Central memory CD4-positive, alpha-beta T cell (primary cell): ENCODE results near the gene MAPKBP1.

Source experiments
- DNase-seq: peaks from one replicate; pipeline ENCODE4 v3.0.0; 2022

Gene MAPKBP1

GRCh38 chr15:41810651-41811431, 36.6 kb downstream of the MAPKBP1 start:
- no peak for DNase-seq

DNA sequence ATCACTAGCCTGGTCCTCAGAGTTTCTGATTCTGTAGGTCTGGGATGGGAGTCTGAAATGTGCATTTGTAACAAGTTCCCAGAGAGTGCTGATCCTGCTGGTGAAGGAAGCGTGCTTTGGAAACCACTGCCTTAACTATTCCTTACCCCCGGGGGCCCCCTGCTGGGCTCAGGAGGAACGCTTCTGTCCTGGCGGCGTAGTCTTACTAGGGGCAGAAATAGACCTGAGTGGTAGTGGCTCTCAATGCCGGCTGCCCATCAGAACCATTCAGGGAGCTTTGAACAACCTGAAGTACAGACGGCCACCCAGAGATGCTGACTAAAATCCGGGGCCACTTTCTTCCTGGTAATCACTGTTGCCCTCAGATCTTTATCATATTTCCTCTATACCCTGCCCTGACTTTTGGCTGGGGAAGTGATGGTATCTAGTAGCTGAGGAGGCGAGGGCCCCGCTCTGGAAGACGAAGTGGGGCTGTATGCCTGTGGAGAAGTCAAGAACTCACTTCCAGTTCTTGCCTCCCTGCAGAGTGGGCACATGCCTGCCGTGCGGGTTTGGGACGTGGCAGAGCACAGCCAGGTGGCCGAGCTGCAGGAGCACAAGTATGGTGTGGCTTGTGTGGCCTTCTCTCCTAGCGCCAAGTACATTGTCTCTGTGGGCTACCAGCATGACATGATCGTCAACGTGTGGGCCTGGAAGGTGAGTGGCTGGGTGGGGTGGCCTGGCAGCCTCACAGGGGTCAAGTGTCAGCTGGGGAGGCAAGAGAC, 37.3 kb downstream of the MAPKBP1 start:
- DNase-seq: peak; percentile 67

GRCh38 chr15:41812820-41813375, 38.6 kb downstream of the MAPKBP1 start:
- no peak for DNase-seq

DNA sequence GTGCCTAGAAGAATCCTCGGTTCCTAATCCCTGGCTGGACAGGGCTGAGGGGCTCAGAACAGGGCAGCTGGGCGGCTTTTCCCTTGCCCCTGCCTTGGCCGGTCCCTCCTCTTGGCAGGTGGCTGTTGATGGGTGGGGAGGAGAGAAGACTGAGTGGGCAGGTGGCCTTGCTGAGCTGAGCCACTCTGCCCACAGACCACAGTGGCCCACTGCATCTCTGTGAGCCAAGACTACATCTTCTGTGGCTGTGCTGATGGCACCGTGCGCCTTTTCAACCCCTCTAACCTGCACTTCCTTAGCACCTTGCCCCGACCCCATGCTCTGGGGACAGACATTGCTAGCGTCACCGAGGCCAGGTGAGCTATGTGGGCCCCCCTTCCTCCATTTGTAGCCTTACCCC, 39.1 kb downstream of the MAPKBP1 start:
- DNase-seq: no peak

DNA sequence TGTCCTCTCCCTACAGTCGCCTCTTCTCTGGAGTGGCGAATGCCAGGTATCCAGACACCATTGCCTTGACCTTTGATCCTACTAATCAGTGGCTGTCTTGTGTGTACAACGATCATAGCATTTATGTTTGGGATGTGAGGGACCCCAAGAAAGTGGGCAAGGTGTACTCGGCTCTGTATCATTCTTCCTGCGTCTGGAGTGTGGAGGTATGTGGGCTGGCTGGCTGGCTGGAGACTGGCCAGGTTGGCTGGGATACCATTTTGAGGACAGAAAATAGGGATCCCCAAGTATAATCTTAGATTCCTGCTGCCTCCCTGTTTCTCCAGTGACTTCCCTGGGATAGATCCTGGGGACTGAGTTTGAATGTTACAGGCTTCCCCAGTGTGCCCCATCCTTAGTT, 40.2 kb downstream of the MAPKBP1 start:
- DNase-seq: no peak

- DNase-seq: no peak
Measured at GRCh38 chr15:41816788-41817187, 42.5 kb downstream of the MAPKBP1 start.

DNA sequence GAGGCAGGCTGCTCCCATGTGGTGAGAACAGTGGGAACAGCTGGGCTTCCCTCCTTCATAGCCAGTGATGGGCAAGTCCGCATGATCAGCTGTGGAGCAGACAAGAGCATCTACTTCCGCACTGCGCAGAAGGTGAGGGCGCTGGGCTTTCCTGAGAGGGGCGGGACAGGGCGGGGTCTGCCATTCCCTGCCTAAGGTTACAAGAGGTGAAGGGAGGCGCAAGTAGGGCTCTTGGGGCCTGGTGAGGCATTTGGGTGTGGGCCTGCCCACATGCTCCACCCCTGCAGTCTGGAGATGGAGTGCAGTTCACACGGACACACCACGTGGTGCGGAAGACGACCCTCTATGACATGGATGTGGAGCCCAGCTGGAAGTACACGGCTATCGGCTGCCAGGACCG, 43.0 kb downstream of the MAPKBP1 start:
- no peak for DNase-seq

GRCh38 chr15:41817781-41818180, 43.5 kb downstream of the MAPKBP1 start:
- DNase-seq: no peak

DNA sequence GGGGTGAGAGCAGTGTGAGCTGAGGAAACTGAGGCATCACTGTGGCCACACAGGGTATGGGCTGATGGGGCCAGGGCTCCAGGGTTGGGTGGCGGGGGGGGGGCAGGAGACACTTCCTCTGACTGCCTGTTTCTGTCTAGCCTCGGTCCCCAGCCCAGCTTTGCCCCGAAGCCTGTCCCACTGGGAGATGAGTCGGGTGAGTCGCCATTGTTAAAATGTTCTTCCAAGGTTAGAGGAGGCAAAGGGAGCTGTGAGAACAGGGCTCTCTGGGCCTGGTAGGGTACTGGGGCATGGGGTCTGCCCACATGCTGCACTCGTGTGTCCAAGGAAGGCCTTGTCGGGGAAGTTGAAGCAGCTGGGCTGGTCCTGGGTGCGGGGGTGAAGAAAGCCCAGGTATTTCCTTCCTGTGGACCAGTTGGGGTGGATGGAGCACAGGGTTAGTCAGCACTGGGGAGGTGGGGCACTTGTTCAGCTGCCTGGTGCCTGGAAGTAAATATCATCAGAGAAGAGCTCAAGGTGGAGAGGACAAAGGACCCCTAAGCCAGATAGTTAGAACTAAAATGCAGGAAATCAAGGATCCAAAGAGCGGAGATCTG, 45.3 kb downstream of the MAPKBP1 start:
- DNase-seq: no peak

DNA sequence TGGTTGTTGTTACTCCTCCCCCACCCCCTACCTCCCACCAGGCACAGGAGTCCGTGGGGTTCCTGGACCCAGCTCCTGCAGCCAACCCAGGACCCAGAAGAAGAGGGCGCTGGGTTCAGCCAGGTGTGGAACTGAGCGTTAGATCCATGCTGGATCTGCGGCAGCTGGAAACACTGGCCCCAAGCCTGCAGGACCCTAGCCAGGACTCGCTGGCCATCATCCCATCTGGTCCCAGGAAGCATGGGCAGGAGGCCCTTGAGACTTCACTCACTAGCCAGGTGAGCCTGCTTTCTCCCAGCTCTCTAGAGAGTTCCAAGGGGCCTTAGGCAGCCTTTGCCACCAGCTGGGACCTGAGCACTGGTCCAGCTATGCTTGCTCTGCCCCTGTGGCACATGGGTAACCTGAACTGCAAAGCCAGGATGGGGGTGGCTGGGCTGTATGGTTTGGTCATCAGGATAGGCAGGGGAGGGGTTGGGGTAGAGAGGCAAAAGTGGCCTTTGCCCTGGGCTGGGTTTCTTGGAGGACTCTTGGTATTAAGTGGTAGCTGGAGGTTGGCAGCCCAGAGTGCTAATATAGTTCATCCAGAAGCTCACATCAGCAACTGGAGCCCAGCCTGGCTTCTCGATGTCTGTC, 46.6 kb downstream of the MAPKBP1 start:
- no peak for DNase-seq

DNA sequence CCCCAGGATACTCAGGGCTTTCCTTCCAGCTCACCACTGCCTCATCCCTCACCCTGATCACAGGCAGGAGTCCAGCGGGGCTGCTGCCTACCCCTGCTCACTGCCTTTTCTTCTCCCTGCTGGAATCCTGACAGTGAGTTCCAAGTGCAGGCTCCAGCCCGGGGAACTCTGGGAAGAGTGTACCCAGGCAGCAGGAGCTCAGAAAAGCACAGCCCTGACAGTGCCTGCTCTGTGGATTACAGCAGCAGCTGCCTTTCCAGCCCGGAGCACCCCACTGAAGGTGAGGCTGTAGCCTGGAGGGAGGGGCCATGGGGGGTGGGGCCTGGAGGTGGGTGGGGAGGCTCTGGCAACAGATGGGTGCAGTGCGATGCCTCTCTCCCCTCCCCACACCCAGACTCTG, 47.5 kb downstream of the MAPKBP1 start:
- no peak for DNase-seq

DNA sequence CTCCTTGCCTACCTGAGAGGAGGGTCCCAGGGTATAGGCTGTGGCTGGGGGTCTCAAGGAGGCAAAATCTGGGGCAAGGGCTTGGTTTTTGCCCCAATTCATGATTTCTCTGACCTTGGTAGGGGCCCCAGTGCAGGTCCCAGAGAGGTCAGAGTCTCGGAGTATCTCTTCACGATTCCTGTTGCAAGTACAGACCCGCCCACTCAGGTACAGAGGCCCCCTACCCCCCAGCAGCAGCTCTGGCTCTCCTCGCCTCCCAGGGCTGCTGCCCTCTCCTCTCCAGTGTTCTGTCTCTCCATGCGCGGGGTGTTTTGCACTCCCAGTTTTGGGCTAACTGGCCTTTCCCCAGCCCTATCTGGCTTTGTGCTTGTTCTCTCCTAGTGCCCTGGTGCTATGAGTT, 48.2 kb downstream of the MAPKBP1 start:
- DNase-seq: no peak

GRCh38 chr15:41822957-41823356, 48.7 kb downstream of the MAPKBP1 start:
- DNase-seq: no peak

DNA sequence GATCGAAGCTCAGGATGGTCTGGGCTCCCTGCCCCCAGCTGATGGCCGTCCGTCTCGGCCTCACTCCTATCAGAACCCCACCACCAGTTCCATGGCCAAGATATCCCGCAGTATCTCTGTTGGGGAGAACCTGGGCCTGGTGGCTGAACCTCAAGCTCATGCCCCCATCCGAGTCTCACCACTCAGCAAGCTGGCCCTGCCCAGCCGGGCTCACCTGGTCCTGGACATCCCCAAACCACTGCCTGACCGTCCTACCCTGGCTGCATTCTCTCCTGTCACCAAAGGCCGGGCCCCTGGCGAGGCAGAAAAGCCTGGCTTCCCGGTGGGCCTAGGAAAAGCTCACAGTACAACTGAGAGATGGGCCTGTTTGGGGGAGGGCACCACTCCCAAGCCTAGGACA, 49.2 kb downstream of the MAPKBP1 start:
- DNase-seq: no peak

DNA sequence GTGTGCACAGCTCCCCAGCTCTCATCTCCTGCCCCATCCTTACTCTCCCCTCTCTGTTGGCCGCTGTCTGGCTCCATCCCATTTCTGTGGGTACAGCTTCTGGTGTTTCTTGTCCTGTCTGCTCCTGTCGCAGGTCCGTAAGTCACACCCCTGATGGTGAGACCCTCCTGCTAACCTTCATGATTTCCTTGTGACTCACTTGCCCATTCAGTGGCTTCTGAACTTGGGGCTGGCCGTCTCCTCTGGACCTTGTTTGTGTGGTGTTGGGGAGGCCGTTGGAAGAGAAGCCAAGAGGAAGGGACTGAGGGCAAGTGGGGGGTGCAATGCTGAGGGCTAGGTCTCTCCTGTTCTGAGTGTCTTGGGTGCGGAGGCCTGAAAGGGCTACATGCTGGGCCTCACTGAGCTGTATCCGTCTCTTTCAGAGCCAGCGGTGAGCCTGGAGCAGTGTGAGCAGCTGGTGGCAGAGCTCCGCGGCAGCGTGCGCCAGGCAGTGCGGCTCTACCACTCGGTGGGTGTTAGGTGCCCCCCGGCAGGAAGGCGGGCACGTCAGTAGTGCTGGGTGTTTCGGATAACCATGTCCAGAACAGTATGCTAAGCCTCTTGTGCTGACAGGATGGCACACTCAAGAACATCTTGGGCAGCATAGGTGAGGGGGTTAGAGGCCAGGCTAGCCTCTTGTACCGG, 49.9 kb downstream of the MAPKBP1 start:
- DNase-seq: no peak

DNA sequence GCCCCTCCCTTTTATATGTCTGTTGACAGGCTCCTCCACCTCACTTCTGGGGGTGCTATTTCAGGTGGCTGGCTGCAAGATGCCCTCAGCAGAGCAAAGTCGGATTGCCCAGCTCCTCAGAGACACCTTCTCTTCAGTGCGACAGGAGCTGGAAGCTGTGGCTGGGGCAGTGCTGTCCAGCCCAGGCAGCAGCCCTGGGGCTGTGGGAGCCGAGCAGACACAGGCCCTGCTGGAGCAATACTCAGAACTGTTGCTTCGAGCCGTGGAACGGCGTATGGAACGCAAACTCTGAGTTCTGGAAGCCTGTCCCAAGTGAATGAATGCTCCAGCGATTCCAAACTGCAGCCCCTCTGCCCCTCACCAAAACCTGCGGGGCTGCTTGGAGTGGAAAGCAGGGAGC, 50.9 kb downstream of the MAPKBP1 start:
- DNase-seq: no peak

DNA sequence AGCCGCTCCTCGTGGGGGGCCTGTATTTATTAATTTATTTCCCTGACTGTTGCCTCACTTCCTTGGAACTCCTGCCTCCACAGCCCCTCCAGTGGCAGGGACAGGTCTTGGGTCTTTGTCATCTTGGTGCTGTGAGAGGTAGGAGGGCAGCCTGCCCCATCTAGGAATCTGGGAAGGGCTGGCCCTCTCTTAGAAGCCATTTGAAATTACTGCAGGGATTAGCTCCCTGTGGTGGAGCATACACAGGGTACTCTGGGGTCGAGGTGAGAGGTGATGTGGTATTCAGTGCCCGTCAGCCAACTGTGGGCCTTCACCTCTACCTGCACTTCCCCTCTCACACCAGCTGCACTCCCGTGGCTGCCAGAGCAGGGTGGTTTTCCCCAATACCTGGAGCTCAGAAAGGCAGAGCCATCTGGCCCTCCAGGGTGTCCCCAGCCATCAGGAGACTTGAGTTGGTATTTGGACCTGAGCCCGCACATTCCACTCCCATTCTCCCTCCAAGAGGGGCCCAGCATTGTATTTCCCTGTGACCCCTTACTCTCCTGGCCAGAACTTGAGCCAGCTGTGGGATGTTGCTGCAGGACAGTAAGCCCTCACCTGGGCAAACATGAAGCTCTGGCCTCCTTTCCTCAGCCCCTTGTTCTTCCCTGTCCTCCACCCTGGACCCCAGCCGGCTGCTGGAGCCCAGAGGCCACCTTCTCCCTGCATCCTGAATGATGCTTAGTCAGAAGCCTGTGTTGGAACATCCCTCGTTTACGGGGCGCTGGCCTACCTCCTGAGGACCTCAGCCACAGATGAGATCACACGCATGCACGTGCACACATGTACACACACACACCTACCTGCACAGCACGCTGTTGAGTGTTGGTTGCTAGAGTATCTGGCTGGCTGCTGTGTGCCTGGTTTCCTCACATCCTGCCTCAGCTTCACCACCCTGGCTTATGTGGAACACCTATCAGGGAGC, 51.6 kb downstream of the MAPKBP1 start:
- DNase-seq: no peak

- DNase-seq: peak; percentile 12
Measured at GRCh38 chr15:41827290-41827879, 53.1 kb downstream of the MAPKBP1 start.

GRCh38 chr15:41827880-41828806, 53.9 kb downstream of the MAPKBP1 start, which contains the start of gene JMJD7:
Gene JMJD7 (plus strand): TSS chr15:41828092. CDS start chr15:41828125, 33 bp downstream.
- DNase-seq: peak; percentile 86

DNA sequence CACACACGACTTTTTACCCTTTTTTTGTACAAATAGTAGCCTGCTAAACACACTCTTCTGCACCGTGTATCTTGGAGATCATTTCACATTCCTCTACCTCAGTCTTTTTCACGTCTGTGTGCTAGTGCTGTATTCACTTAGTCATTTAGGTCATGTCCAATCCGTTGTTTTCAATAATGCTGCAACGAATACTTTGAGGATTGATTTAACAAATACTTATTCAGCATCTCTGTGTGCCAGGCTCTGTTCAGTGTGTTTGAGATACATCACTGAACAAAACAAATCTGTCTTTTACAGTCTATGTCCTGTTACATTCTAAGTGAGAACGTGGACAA, 54.5 kb downstream of the MAPKBP1 start:
- DNase-seq: no peak
